ENCODE measurements around the gene SYCE3. TPM values are rescaled to one million over a fixed set of nuclear protein-coding genes. Genes with fewer than 3 reads are reported as not detected.

The SYCE3 gene
- total and polyA plus RNA-seq, 7 donors = not detected

- H3K4me1 ChIP-seq = peaks cover 0 to 16% (median 13%) of the 10 kb centered on the region in 4 donors
- TF ChIP-seq EP300 (IDR thresholded peaks at IDR 0.05) (no peak), POLR2AphosphoS5 (IDR thresholded peaks at IDR 0.05) (no peak), POLR2A (IDR thresholded peaks at IDR 0.05) (no peak)
- TF ChIP-seq, protein P1, sequence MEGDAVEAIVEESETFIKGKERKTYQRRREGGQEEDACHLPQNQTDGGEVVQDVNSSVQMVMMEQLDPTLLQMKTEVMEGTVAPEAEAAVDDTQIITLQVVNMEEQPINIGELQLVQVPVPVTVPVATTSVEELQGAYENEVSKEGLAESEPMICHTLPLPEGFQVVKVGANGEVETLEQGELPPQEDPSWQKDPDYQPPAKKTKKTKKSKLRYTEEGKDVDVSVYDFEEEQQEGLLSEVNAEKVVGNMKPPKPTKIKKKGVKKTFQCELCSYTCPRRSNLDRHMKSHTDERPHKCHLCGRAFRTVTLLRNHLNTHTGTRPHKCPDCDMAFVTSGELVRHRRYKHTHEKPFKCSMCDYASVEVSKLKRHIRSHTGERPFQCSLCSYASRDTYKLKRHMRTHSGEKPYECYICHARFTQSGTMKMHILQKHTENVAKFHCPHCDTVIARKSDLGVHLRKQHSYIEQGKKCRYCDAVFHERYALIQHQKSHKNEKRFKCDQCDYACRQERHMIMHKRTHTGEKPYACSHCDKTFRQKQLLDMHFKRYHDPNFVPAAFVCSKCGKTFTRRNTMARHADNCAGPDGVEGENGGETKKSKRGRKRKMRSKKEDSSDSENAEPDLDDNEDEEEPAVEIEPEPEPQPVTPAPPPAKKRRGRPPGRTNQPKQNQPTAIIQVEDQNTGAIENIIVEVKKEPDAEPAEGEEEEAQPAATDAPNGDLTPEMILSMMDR (IDR thresholded peaks at IDR 0.05) = no peak
- no peaks in the 10 kb centered on the region for H3K36me3 ChIP-seq
- H3K9me3 ChIP-seq = no peaks in the 10 kb centered on the region
- DNase-seq = no peak
- intact Hi-C loops (cut with DNase I) = no loop called here
- no peak overlapping the region for H3K27ac ChIP-seq
- 50 to 70% methylated on average over 103 of the region's 103 CpGs for WGBS, 2 donors
- H3K27me3 ChIP-seq = peaks cover 29 to 88% (median 74%) of the 10 kb centered on the region in 3 donors
- no peak overlapping the region for H3K4me3 ChIP-seq
Observed at GRCh38 chr22:50604256-50605001, 41.7 kb upstream of the SYCE3 start.

DNA sequence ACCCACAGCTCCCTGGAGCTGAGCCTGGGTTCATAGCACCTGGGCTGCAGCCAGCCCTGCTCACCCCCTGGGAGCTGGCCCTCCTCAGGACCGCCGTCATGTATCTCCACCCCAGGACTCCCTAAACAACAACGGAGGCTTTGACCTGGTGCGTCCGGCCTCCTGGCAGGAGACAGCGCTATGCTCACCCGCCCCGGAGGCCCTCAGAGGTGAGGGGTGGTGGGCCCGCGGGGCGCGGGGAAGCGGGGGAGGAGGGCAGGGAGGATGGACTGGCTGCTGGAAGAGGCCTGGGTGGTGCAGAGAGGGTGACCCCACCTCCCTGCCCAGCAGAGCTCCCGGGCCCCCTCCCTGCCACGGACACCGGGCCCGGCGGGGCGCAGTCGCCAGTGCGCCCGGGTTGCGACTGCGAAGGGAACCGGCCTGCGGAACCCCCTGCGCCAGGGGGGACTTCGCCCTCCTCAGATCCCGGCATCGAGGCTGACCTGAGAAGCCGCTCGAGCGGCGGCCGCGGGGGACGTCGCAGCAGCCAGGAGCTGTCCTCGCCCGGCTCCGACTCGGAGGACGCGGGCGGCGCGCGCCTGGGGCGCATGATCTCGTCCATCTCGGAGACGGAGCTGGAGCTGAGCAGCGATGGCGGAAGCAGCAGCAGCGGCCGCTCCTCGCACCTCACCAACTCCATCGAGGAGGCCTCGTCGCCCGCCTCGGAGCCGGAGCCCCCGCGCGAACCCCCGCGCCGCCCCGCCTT lies 41.0 kb upstream of the SYCE3 start:
- no peak overlapping the region for H3K27ac ChIP-seq

GRCh38 chr22:50602338-50602700 lies 39.6 kb upstream of the SYCE3 start:
- intact Hi-C loops (cut with DNase I) = no loop called here
- DNase-seq = no peak
- Histone ChIP-seq H3K9me3 (no peaks in the 10 kb centered on the region), H3K27ac (no peak overlapping the region), H3K27me3 (peaks cover 26 to 97% (median 87%) of the 10 kb centered on the region in 3 donors), H3K36me3 (no peaks in the 10 kb centered on the region), H3K4me3 (no peak overlapping the region), H3K4me1 (peaks cover 0 to 16% (median 13%) of the 10 kb centered on the region in 4 donors)
- WGBS, 2 donors = 22 to 34% methylated on average over 2 of the region's 2 CpGs
- no peak for TF ChIP-seq POLR2AphosphoS5 (IDR thresholded peaks at IDR 0.05)

More for the DNA sequence above, 41.0 kb upstream of the SYCE3 start:
- intact Hi-C loops (cut with DNase I) = no loop called here
- TF ChIP-seq EP300 (IDR thresholded peaks at IDR 0.05) (no peak), POLR2A (IDR thresholded peaks at IDR 0.05) (no peak), POLR2AphosphoS5 (IDR thresholded peaks at IDR 0.05) (no peak)
- TF ChIP-seq, protein P1 (IDR thresholded peaks at IDR 0.05) = no peak
- peaks cover 0 to 16% (median 13%) of the 10 kb centered on the region in 4 donors for H3K4me1 ChIP-seq
- DNase-seq = no peak
- no peak overlapping the region for H3K4me3 ChIP-seq
- H3K9me3 ChIP-seq = no peaks in the 10 kb centered on the region
- 8 to 30% methylated on average over 70 of the region's 70 CpGs for WGBS, 2 donors
- H3K36me3 ChIP-seq = no peaks in the 10 kb centered on the region
- H3K27me3 ChIP-seq = peaks cover 26 to 89% (median 80%) of the 10 kb centered on the region in 3 donors

GRCh38 chr22:50601669-50602337 lies 39.1 kb upstream of the SYCE3 start:
- intact Hi-C loops (cut with DNase I) = no loop called here
- Histone ChIP-seq H3K9me3 (no peaks in the 10 kb centered on the region), H3K36me3 (no peaks in the 10 kb centered on the region), H3K27ac (no peak overlapping the region), H3K4me3 (no peak overlapping the region), H3K4me1 (peaks cover 0 to 16% (median 13%) of the 10 kb centered on the region in 4 donors), H3K27me3 (peaks cover 26 to 96% (median 82%) of the 10 kb centered on the region in 3 donors)
- TF ChIP-seq POLR2AphosphoS5 (IDR thresholded peaks at IDR 0.05) (no peak), EP300 (IDR thresholded peaks at IDR 0.05) (no peak), POLR2A (IDR thresholded peaks at IDR 0.05) (no peak)
- TF ChIP-seq, protein P1 (IDR thresholded peaks at IDR 0.05) = no peak
- DNase-seq = peak; percentile 61
- 42 to 59% methylated on average over 12 of the region's 12 CpGs for WGBS, 2 donors
